CD4-positive, alpha-beta T cell (primary cell): ENCODE data around the gene CMIP. TPM values are rescaled to one million over a fixed set of nuclear protein-coding genes. Genes with fewer than 3 reads are reported as not detected.

Source experiments
- ATAC-seq: fragments of 200-7000 bp; cut with Tn5 transposase; one replicate; pipeline ENCODE4 v1.10.0; 2022; ENCODE audit warnings: mild to moderate bottlenecking; ENCODE audit not compliant: poor library complexity
- CTCF ChIA-PET: fragments of 350-600 bp; sonication (Branson Sonifier 250); formaldehyde crosslinking; loops from one replicate; lab custom pipeline; 2021; ENCODE audit warnings: antibody characterized with exemption, inconsistent platforms; lab: Charles Lee
- POLR2A ChIA-PET: fragments of 350-600 bp; sonication (Branson Sonifier 250); formaldehyde crosslinking; loops from one replicate; lab custom pipeline; 2021; ENCODE audit warnings: antibody characterized with exemption, inconsistent platforms; lab: Charles Lee
- DNase-seq, 14 experiments: peaks; one replicate each; pipeline ENCODE4 v3.0.0-alpha.2; 2013 to 2020; ENCODE audit warnings: mixed read lengths in 2 of 14
- H3K27ac ChIP-seq, 2 donors: one replicate each; pipeline versions ENCODE4 v1.5.1 to v1.7.0; 2013; ENCODE audit warnings: low read length in 2 of 2, low read depth in 1 of 2, mild to moderate bottlenecking in 1 of 2
- H3K27me3 ChIP-seq, 2 experiments: 1 replicate in 1 of 2; 2 replicates in 1 of 2; pipeline versions ENCODE4 v1.6.1 to v1.7.0; 2013; ENCODE audit warnings: low read length in 2 of 2, control low read depth in 1 of 2, mild to moderate bottlenecking in 1 of 2, moderate library complexity in 1 of 2; ENCODE audit not compliant: insufficient read depth in 2 of 2, control insufficient read depth in 1 of 2
- H3K36me3 ChIP-seq: one replicate; pipeline ENCODE4 v1.6.1; 2013; ENCODE audit warnings: low read length, control low read depth; ENCODE audit not compliant: insufficient read depth
- H3K4me1 ChIP-seq: one replicate; pipeline ENCODE4 v1.6.1; 2013; ENCODE audit warnings: low read length, control low read depth; ENCODE audit not compliant: insufficient read depth
- H3K4me3 ChIP-seq: one replicate; pipeline ENCODE4 v1.5.1; 2013; ENCODE audit warnings: mild to moderate bottlenecking, low read length, moderate library complexity
- H3K9me3 ChIP-seq, 2 experiments: 1 replicate in 1 of 2; 2 replicates in 1 of 2; pipeline versions ENCODE4 v1.6.1 to v1.7.0; 2013; ENCODE audit warnings: low read length in 2 of 2, mild to moderate bottlenecking in 2 of 2, control low read depth in 1 of 2, moderate library complexity in 1 of 2; ENCODE audit not compliant: control insufficient read depth in 1 of 2, insufficient read depth in 1 of 2
- H3K27ac Mint-ChIP-seq: one replicate; pipeline ENCODE4 v1.8.0; 2020; ENCODE audit warnings: mixed read lengths
- H3K27me3 Mint-ChIP-seq: one replicate; pipeline ENCODE4 v1.8.0; 2021; ENCODE audit warnings: mixed read lengths
- H3K36me3 Mint-ChIP-seq: one replicate; pipeline ENCODE4 v1.8.0; 2021; ENCODE audit warnings: low read depth, mixed read lengths
- H3K4me1 Mint-ChIP-seq: one replicate; pipeline ENCODE4 v1.8.0; 2021; ENCODE audit warnings: low read depth, mixed read lengths
- H3K4me3 Mint-ChIP-seq: one replicate; pipeline ENCODE4 v1.8.0; 2020; ENCODE audit warnings: mild to moderate bottlenecking, mixed read lengths
- H3K9me3 Mint-ChIP-seq: one replicate; pipeline ENCODE4 v1.8.0; 2020; ENCODE audit warnings: mixed read lengths
- intact Hi-C, 2 experiments: fragments of 100-400 bp; cut with DNase I in 1 of 2; cut with micrococcal nuclease in 1 of 2; formaldehyde crosslinking; loops; one replicate each; pipeline versions ENCODE4 v1.15.1 to v1.9.0; 2023 to 2025; cut with DNase I, micrococcal nuclease
- total RNA-seq, 174 experiments: library from RNA in 2 of 174; stranded (reverse) in 2 of 174; gene quantifications; one replicate each; pipeline ENCODE4 v1.2.3 and lab custom pipeline; 2021 to 2026
- TF ChIP-seq, protein P1 (sequence below): fragments of 200-600 bp; IDR thresholded peaks from one replicate; pipeline ENCODE4 v1.8.0; 2022; ENCODE audit warnings: antibody characterized with exemption, mild to moderate bottlenecking

The CMIP gene
- total RNA-seq, 2 experiments from 2014 or later = 33.5 to 35.3 TPM

DNA sequence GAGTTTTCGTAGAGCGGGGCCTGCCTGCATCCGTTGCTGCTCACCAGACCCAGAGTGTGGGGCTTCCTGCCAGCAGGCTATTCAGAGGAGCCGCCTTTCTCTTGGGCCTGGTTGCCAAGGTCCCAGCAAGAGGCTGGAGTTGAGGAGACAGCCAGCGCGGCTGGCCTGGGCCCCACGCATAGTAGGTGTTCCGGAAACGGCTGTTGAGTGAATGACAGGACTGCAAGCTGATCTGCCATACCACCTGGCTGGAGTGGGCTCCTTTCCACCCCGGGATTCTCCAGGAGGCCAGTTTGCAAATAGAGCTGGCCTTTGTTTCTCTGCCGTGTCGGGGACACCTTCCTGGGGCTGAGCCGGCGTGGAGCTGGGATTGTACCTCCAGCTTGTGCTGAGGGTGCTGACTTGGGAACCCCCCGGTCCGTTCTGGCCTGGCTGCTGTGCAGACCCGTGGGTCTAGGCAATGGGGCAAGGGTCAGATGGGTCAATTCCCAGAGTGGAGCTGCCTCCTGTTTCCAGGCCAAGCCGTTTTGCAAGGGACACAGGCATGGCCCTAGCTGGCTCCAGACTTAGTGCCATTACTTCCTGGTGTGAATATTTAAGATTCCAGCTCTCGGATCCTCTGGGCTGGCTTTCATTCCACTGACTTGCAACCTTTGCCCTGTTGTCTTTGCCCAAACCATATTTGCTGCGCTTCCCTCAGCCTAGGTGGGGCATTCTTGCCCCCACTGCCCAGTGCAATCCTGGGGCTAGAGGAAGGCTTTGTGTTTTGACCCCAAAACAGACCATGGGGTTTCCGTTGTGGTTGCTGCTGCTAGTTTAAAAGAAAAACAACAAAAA lies 68.8 kb downstream of the CMIP start:
- no peak overlapping the region for H3K27ac ChIP-seq
- peaks cover 10% of the 10 kb centered on the region for H3K36me3 ChIP-seq
- intact Hi-C loops = loop anchor here in 1 of 2 experiments (5.0 kb wide), 1 partner anchor 101 kb away; no protein-coding TSS in a partner anchor
- CTCF ChIA-PET = no interaction called here
- no peak overlapping the region for H3K4me3 ChIP-seq
- peaks cover 0 to 5% of the 10 kb centered on the region in 2 experiments for H3K9me3 ChIP-seq
- peaks cover 16% of the 10 kb centered on the region for H3K4me1 ChIP-seq
- no peaks in the 10 kb centered on the region for H3K9me3 Mint-ChIP-seq
- H3K27ac Mint-ChIP-seq = peak overlapping the region; percentile 46
- H3K4me3 Mint-ChIP-seq = no peak overlapping the region
- POLR2A ChIA-PET = interaction anchor here (0.8 kb wide), 1 partner anchor 44 kb away, joined by 4 read pairs; no protein-coding TSS in a partner anchor
- DNase-seq = no peak
- H3K27me3 ChIP-seq = no peaks in the 10 kb centered on the region
- peaks cover 8% of the 10 kb centered on the region for H3K36me3 Mint-ChIP-seq
- no peak for ATAC-seq
- H3K4me1 Mint-ChIP-seq = no peaks in the 10 kb centered on the region
- TF ChIP-seq, protein P1, sequence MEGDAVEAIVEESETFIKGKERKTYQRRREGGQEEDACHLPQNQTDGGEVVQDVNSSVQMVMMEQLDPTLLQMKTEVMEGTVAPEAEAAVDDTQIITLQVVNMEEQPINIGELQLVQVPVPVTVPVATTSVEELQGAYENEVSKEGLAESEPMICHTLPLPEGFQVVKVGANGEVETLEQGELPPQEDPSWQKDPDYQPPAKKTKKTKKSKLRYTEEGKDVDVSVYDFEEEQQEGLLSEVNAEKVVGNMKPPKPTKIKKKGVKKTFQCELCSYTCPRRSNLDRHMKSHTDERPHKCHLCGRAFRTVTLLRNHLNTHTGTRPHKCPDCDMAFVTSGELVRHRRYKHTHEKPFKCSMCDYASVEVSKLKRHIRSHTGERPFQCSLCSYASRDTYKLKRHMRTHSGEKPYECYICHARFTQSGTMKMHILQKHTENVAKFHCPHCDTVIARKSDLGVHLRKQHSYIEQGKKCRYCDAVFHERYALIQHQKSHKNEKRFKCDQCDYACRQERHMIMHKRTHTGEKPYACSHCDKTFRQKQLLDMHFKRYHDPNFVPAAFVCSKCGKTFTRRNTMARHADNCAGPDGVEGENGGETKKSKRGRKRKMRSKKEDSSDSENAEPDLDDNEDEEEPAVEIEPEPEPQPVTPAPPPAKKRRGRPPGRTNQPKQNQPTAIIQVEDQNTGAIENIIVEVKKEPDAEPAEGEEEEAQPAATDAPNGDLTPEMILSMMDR = no peak
- no peaks in the 10 kb centered on the region for H3K27me3 Mint-ChIP-seq

DNA sequence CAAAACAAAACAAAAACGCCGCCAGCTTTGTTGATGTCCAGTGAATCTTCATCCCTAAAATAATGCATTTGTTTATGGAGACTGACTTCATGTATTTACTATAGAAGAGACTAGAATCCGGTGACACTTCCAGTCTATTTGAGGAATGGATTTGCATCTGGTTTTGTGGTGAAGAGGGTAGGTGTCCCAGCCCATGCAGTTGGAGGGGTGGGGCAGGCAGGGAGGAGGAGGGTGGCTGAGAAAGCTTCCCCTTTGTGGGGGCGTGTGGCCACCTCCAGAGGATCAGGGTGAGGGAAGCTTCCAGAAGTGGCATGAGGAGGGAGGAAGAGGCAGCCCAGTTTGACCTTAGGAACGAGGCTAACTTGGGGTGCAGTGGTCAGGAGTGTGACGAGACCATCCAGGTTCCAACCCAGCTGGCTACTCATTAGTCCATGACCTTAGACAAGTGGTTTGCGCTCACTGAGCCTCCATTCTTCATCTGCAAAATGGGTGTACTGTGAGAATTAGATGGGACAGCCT lies 69.5 kb downstream of the CMIP start:
- Mint-ChIP-seq H3K27me3 (no peaks in the 10 kb centered on the region), H3K4me1 (no peaks in the 10 kb centered on the region), H3K36me3 (peaks cover 8% of the 10 kb centered on the region), H3K4me3 (no peak overlapping the region), H3K27ac (peak overlapping the region; percentile 46), H3K9me3 (no peaks in the 10 kb centered on the region)
- Histone ChIP-seq H3K36me3 (peaks cover 10% of the 10 kb centered on the region), H3K27me3 (no peaks in the 10 kb centered on the region), H3K4me1 (peaks cover 18% of the 10 kb centered on the region), H3K27ac (no peak overlapping the region), H3K9me3 (peaks cover 0 to 5% of the 10 kb centered on the region in 2 experiments), H3K4me3 (no peak overlapping the region)
- intact Hi-C loops = loop anchor here in 1 of 2 experiments (5.0 kb wide), 1 partner anchor 102 kb away; no protein-coding TSS in a partner anchor
- TF ChIP-seq, protein P1 = no peak
- ATAC-seq = no peak
- no peak for DNase-seq
- ChIA-PET CTCF (no interaction called here), POLR2A (interaction anchor here (0.8 kb wide), 1 partner anchor 45 kb away, joined by 4 read pairs; no protein-coding TSS in a partner anchor)

DNA sequence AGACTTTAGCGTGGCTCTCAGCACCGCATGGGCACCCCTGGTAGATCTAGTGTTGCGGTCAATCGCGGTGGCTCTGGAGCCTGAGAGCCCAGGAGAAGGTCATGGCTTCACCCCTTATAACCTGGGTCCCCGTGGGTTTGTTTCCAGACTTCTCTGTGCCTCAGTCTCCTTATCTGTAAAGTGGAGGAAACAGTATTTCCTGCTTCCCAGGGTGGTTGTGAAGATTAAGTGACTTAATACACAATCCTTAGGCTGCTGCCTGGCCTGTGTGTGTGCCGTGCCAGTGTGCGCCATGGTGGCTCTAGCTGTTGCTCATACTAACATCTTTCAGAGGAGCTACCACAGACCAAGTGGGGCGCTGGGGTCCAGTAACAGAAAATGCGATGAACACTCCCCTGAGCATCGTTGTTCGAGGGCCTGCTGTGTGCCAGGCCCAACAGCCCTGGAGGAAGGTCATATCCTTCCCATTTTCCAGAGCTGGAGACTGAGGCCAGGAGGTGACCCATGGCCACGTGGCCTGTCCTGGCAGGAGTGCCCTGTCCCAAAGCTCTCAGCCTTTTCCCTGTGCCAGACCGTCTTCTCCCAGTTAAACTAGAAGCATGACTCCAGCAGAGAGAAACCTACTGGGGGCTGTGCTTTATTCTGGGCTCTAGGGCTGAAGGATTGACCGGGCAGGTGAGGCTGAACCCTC lies 70.1 kb downstream of the CMIP start:
- Mint-ChIP-seq H3K9me3 (no peaks in the 10 kb centered on the region), H3K36me3 (peaks cover 8% of the 10 kb centered on the region), H3K4me3 (no peak overlapping the region), H3K27ac (peak overlapping the region; percentile 46), H3K27me3 (no peaks in the 10 kb centered on the region), H3K4me1 (peaks cover 5% of the 10 kb centered on the region)
- no peak overlapping the region for H3K4me3 ChIP-seq
- ChIA-PET CTCF (no interaction called here), POLR2A (no interaction called here)
- no peak for DNase-seq
- peaks cover 0 to 5% of the 10 kb centered on the region in 2 experiments for H3K9me3 ChIP-seq
- no peak for ATAC-seq
- intact Hi-C loops = loop anchor here in 1 of 2 experiments (5.0 kb wide), 1 partner anchor 102 kb away; no protein-coding TSS in a partner anchor
- no peaks in the 10 kb centered on the region for H3K27me3 ChIP-seq
- H3K4me1 ChIP-seq = peaks cover 25% of the 10 kb centered on the region
- no peak overlapping the region for H3K27ac ChIP-seq
- H3K36me3 ChIP-seq = peaks cover 10% of the 10 kb centered on the region
- TF ChIP-seq, protein P1 = no peak
